HepG2 (cell line): ENCODE results near the gene FBXO11. TPM values are rescaled to one million over a fixed set of nuclear protein-coding genes. Genes with fewer than 3 reads are reported as not detected.

ENCODE experiments used
- CHD4 ChIP-seq: fragments of 200-600 bp; sonication (generic); IDR thresholded peaks from 2 replicates; pipeline ENCODE4 v1.7.0; 2017; ENCODE audit warnings: mild to moderate bottlenecking, low read length, borderline replicate concordance
- HMGXB3 ChIP-seq: sonication (generic); formaldehyde crosslinking; IDR thresholded peaks from 2 replicates; pipeline ENCODE4 v1.4.0; 2020; ENCODE audit warnings: missing genetic modification reagents, borderline replicate concordance
- IKZF5 ChIP-seq: IDR thresholded peaks from 2 replicates; pipeline ENCODE4 v1.6.1; 2018; ENCODE audit warnings: missing genetic modification reagents, mild to moderate bottlenecking, missing compliant biosample characterization
- MED8 ChIP-seq: sonication (generic); formaldehyde crosslinking; IDR thresholded peaks from 2 replicates; pipeline ENCODE4 v1.8.1; 2023; ENCODE audit warnings: mild to moderate bottlenecking, missing genetic modification reagents; ENCODE audit not compliant: insufficient replicate concordance
- NFIC ChIP-seq: IDR thresholded peaks from 2 replicates; pipeline ENCODE4 v1.6.1; 2012; ENCODE audit warnings: mild to moderate bottlenecking, low read length, inconsistent platforms
- ZNF354B ChIP-seq: sonication (generic); formaldehyde crosslinking; IDR thresholded peaks from 2 replicates; pipeline ENCODE4 v1.8.0; 2022; ENCODE audit warnings: mild to moderate bottlenecking, missing genetic modification reagents
- ZNF605 ChIP-seq: sonication (generic); formaldehyde crosslinking; IDR thresholded peaks from 2 replicates; pipeline ENCODE4 v1.8.0; 2022; ENCODE audit warnings: mild to moderate bottlenecking, missing genetic modification reagents
- ZNF776 ChIP-seq: sonication (generic); formaldehyde crosslinking; IDR thresholded peaks from 2 replicates; pipeline ENCODE4 v1.4.0; 2020; ENCODE audit warnings: mild to moderate bottlenecking, missing genetic modification reagents
- ZSCAN12 ChIP-seq: sonication (generic); formaldehyde crosslinking; IDR thresholded peaks from 2 replicates; pipeline ENCODE4 v1.9.0; 2021; ENCODE audit warnings: mild to moderate bottlenecking, missing genetic modification reagents
- polyA plus RNA-seq, 8 experiments: library from polyadenylated mRNA; depleted of rRNA in 3 of 8; stranded (reverse) in 7 of 8; unstranded in 1 of 8; fragments of >200 nt; fragmentation: Illumina TruSeq in 4 of 8; extraction: Trizol in 4 of 8; gene quantifications; 2 replicates each; pipeline versions ENCODE4 v1.2.1 to v1.2.3, GENCODE V29; 2011 to 2016; ENCODE audit warnings: low read depth in 4 of 8, missing spikeins in 1 of 8, mixed read lengths in 1 of 8; ENCODE audit not compliant: insufficient read depth in 1 of 8
- total RNA-seq, 5 experiments: library from RNA; depleted of rRNA; stranded (reverse); fragments of >200 nt; fragmentation: Illumina TruSeq; extraction: Trizol; gene quantifications; 2 replicates each; pipeline ENCODE4 v1.2.3, GENCODE V29; 2016; ENCODE audit warnings: low read depth in 1 of 5

Gene FBXO11
- total and polyA plus RNA-seq, 2 of the 13 experiments (the other 11 are each of a cell fraction or from before 2014, with no cell fraction given) = 27.9 to 47.6 TPM

DNA sequence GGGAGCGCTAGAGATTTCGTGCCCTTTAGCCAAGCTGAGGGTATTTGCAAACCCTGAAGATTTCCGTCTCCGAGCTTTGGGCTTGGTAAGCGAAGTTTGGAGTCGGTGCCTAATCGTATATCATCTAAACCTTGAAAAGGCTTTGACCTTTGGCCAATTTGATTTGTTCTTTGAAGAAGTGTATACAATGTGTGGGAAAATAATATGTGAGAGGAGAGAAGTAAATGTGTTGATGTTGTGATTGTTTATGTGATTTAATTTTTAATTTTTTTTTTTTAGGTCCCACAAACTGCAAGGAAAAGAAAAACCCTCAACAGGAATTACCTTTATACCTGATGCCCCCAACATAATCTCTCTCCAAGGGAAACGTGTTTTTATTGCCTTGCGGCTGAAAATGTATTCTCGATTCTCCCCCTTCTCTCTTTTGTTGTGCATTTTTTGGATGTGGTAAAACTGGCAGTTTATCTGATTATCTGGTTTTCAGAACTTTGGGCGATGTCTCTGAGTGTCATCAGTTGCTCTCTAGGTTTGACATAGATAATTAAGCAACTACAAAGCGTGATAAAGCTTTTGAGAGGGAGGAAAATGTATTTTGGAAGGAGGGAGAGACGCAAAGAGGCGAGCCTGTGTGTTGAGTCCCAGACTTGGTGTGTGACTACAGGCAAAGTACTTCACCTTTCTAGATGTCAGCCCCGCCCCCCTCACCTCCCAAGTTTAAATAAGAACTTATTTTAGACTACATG, 912 bp upstream of the FBXO11 start (continued):
- TF ChIP-seq CHD4 = peak; percentile 18; the same call in 1 of the 2 replicates
- peak; percentile 39 for TF ChIP-seq MED8 (CRISPR knock-in tag)
- TF ChIP-seq ZNF776 = 0 out of 2 replicates have a peak, but pooled peaks have one; percentile 56
- TF ChIP-seq ZNF605 = peak; percentile 38; the same call in 1 of the 2 replicates
- TF ChIP-seq HMGXB3 (CRISPR knock-in tag) = 0 out of 2 replicates have a peak, but pooled peaks have one; percentile 51
- TF ChIP-seq ZSCAN12 = peak; percentile 95; the same call in 1 of the 2 replicates
- TF ChIP-seq IKZF5 (CRISPR knock-in tag) = 0 out of 2 replicates have a peak, but pooled peaks have one; percentile 6
- TF ChIP-seq ZNF354B (CRISPR knock-in tag) = no peak
- TF ChIP-seq NFIC = 0 out of 2 replicates have a peak, but pooled peaks have one; percentile 3
